Measurements from ENCODE around the gene TRAM2.

Gene TRAM2

DNA sequence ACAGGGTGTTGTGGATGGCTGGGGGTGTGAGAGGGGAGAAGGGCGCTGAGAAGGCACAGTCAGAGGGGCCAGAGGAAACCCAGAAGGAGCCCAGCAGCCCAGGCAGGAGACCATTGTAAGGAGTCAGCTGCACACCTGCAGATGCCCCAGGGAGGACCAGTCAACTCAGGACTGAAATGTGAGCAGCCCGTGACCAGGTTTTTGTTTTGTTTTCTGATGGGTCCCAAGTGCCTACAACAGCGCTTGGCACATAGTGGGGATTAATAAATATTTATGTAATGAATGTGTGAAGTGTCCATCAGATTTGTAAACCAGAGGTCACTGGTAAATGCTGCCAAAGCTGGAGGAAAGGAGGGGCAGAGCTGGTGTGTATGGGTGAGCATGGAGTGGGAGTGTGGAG is 30.2 kb downstream of the TRAM2 start:
- no peak for DNase-seq (ENCODE audit: low read depth in 3 of 3)

DNA sequence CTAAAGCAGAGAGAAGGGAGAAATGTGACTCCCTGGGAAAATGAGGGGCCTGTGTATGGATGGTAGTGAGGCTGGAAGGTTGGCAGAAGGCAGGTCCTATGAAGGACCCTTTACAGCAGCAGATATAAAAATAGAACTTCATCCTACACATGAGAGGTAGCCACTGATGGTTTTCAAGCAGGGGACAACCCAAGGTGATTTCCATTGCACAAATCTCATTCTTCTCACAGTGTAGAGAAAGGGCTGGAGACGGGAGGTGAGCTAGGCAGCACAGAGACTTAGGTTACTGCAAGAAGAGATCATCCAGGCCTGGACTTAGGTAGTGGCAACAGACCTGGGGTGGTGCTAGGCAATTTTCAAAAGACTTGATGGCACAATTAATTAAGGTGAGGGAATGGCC is 30.7 kb downstream of the TRAM2 start:
- no peak for DNase-seq (ENCODE audit: low read depth in 3 of 3)

DNA sequence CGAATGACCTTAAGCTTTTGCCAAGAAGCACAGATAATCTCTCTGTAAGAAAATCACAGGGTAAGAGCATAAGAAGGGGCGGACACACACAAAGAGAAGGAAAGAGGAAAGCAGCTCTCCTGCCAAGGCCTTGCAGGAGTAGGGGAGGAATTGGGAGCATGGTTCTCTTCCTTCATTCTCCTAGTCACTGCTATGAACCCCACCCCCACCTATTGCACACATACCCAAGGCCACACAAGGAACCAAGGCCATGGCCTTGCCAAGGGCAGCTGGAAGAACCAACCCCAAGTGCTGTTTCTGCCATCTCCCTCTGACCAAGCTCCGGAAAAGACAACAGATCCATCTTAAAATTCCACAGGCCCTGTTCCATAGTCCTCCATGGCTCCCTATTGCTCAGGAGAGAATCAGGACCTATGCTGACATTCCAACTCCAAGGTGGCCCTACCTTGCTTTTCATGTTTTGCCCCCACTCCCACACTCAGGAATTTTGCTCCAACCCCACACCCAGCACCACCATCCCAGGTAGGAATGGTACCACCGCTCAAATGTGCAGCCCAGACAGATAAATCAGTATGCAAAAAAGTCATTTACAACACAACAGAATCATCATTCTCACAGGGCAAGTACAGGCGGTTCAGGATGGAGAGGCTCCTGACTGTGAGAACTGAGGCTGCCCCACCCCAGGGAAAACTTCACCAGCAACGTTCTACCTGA is 31.3 kb downstream of the TRAM2 start:
- DNase-seq (ENCODE audit: low read depth in 3 of 3) = no peak

DNA sequence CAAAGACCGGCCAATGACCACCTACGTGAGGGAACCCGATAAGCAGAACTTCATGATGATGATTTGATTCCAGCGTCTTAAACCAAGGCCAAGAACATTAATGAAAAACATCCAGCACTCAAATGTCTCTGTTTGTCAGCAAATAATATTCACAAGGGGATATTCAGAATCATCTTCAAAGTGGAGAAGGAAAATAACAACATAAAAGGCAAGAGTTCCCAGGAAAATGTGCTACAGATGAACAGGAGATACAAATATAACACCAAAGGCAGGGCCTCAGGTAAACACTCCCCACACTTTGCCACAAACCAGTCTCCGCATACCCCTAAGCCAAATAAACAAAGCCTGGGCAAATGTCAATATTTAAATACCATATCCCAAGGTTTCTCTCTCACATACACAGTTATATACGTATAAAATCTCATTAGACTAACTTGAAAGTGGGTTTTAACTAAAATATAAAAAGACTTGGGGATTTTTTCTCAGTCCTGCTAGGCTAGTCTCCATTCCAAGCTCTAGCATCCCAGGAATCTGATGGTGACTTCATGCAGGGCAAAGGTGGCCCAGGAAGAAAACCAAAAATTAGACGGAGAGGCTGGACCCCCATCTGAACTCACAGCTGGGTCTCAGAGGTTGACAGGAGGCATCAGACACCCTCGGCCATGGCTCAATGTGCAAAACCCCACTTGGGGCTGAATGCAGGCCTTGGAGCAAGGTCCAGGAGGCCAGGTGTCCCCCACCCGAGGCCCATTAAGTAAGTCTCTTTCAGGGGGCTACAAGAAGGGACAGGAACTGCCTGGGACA is 32.1 kb downstream of the TRAM2 start:
- DNase-seq (ENCODE audit: low read depth in 3 of 3) = no peak

DNA sequence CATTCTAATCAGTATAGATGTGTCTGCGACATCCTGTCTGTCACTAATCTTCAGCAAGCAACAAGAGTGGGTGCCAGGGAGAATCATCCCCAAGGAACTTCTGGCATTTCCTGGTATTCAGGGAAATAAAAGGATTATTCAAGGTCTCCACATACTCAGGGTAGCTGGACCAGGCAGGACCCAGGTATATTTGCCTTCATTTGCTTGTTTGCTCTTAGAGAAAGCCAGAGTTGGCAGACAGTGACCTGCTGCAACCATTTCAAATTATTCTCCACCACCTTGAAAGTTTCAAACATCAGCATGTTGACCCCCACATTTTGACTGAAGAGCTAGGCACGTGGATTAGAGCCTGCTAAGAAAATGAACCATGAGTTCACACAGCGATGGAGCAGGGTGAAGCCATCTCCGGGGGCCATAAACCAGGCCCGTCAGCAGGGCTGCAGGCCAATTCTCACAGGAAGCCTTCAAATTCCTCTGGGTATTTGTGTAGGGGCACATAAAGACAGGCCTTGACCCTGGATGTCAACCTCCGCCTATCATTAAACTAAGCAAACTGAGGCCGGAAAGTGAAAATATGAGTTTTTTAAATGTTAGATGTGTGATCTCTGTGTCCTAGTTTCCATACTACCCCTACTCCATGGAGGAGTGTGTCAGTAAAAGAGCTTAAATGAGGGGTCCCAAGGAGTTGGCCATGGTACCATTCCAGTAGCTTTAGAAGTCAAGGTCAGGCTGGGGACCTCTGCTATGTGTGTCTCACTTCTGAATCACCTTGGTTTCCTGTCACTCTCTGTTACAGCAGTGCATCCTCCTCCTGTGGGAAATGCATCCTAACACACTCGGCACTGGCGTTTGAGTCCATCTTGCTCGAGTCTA is 32.9 kb downstream of the TRAM2 start:
- no peak for DNase-seq (ENCODE audit: low read depth in 3 of 3)

DNA sequence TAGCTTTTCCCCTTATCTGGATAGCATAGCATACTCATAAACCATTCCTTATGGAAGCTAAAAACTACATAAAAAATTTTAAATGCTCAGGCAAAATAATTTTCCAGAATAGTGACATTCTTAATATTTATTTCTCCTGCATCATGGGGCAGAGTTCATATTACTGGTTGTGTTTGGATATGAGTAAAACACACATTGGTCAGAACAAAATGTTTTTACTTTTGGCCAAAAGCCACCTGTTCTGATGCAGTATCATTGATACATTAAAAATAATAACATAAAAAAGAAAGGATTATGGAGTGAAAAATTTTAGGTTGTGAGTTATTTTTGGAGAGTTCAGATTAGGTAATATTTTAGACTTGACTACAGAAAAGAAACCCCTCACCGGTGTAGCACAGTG is 33.6 kb downstream of the TRAM2 start:
- DNase-seq (ENCODE audit: low read depth in 3 of 3) = no peak

DNA sequence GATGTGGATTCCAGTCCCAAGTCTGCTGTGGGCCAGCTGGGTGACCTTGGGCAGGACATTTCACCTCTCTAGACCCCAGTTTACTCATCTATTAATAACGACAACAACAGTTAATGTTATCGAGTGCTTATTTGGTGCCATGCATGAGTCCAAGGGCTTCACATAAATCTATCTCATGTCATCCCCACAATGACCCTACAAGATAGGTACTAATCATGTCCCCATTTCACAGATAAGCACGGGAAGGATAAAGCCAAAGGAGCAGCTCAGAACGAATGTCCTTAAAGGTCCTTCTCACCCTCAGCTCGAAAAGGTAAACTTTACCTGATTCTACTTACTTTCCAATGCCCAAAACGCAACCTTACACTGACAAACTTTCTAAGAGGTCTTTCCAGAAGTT is 35.7 kb downstream of the TRAM2 start:
- DNase-seq (ENCODE audit: low read depth in 3 of 3) = no peak

DNA sequence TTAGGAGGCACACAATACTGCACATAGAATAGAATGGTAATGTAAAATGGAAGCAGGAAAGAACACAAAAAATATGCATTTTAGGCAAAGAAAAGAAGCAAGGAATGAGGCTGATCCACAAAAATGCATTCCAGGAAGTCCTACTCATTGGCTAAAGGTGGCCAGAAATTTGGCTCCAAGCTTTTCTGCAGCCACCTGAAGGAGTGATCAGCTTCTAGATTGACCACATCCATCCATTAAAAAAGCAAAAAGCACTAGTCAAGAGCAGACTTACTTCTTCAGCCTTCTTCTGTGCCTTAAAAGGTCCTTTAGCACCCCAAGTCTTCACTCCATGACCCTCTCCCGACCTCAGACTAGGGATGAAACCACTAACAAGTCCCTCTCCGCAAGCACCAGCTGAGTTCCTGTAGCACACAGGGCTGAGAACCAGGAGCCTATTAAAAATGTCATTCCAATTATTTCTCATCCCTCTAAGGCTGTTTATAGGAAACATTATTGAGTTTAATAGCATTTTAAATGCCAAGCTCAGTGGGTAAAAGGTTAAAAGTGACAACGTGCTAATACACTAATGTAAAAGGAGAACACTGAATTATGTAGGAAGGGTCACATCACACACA is 36.5 kb downstream of the TRAM2 start:
- no peak for DNase-seq (ENCODE audit: low read depth in 3 of 3)

DNA sequence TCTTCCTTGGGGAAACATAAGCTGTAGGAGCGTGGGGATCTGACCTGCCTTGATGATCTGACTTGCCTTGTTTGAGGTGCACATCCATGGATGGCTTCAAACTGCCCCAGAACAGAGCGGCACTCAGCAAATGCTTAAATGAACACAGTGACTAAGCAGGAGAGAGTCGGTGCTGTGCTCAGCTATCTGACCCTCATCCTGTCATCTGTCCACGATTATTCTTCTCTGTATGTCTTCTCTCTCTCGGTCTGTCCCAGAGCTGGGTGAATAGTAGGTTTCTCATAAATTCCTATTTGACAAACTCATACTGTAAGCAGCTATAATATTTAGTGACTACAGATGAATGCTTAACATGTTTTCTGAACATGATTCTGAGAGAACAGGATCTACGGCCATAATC is 37.3 kb downstream of the TRAM2 start:
- DNase-seq (ENCODE audit: low read depth in 3 of 3) = no peak

DNA sequence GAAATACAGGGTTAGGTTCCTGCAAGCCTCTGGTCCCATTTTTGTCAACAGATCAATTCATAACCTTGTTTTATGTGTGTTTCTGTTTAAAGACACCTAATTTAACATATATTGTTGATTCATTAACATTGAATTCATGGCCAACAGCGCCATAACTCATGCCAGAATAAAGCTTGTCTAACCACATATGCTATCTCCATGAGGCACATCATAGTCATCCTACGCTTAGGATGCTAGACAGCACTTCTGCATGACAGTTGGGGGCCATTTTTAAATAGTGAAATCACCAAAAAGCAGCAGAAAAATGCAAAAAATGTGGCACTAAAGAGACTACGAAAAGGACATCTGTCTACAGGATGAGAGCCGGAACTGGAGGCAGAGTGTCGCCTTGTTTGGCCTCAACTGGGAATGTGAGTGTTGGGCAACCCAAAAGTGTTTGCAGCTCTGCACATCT is 37.9 kb downstream of the TRAM2 start:
- no peak for DNase-seq (ENCODE audit: low read depth in 3 of 3)

DNA sequence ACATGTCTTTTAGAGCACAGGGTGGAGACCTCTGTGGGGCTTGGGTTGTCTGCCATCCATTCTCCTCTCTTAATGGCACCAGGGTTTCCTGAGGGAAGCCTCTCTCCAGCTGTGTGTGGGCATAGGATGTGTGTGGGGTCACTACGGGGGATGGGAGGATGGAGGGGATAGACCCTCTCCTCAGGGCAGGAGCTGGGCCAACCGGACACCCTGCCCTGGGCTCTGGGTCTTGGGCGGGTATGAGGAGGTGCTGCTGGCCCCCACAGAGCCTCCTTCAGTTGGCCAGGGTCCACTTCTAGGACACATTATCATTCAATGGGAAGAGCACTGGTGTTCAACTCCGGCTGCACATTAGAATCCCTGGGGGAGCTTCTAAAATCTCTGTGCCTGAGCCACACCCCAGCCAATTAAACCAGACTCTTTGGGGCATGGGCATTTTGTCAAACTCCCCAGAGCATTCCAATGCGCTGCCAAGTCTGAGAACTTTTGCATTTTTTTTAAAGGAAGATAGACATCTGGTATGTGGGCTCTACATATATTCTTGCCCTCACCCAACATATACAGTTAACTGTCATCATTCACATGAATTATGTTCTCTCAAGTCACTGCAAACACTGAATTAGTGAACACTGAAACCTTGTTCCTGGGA is 38.5 kb downstream of the TRAM2 start:
- DNase-seq (ENCODE audit: low read depth in 3 of 3) = no peak

DNA sequence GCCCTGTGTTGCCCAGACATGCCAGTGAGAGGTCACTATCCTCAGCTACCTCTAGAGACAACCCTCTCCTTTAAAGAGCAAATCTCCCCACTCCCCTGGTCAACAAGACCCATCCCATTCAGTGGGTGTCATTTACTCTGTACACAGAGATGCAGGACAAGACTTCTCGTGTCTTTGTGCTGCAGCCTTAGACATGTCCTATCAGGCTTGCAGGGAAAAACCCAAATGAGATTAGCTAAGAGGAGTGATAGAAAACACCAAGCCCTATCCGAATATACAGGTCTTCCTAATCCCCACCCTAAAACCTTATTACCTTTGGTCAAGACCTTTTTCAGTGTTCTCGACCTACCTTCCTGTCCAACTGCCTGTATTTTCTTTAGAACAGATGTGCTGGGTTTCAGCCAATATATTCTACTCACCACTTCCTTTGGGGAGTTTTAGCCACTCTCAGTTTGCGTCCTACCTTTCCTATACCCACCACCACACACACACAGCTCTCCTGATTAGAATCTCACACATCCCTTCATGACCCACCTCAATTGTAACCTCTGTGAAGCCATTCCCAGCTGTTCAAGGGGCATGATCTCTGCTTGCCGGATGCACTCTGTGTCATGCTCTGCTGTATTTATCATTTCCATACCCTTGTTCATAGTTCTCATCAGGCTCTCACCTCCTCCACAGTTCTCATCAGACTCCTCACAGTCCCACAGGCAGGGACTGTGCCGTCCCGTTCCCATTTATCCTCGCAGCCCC is 39.7 kb downstream of the TRAM2 start:
- no peak for DNase-seq (ENCODE audit: low read depth in 3 of 3)

DNA sequence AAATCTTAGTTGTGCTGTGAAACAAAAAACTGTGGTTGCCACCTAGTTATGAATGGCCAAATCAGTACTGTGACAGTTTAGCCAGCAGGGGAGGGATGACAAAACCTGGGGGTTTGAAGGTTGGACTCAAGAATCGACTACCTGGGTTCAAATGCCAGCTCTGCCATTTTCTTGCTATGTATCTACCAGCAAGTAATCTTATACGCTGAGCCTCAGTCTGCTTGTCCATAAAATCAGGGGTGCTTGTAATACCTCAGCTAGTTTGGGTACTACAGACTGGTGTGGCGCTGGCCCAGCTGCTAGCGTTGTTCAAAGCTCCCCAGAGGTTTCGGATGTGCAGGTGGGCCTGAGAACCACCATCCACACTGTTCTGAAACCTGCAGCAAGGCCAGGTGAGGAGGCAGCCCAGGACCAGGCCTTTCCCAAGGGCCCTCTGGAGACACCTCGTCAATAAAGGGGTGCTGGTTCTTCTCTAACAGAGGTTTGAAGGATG is 40.4 kb downstream of the TRAM2 start:
- DNase-seq (ENCODE audit: low read depth in 3 of 3) = no peak

DNA sequence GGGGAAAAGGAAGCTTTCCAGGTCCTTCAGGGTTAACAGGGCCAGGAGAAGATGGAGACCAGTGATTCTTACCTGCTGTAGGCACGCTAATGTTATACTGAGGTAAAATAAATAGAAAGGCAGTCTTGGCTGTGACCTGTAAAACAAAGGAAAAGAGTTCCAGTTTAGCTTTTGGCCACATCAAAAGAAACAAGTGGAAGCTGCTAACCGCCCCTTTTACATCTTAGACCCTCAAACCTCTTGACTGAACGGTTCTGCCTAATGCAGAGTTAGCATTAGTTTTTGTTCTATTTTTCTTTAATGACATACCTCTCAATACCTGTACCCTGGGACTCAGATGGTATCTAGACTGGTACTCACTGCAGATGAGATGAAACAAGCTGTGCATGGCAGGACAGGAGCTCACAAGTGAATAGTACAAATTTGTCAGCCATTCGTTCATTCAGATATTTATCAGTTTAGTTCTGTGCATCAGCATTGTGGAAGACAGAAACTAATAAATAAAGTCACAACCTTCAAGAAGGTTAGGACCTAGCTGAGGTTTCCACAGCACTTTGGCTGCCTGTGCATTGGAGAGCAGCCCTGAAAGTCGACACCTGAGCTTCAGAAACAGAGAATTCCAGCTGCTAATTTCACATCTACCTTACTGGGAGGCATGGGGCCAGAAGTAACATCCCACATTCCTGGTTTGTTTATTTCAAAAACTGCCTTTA is 41.0 kb downstream of the TRAM2 start:
- no peak for DNase-seq (ENCODE audit: low read depth in 3 of 3)

DNA sequence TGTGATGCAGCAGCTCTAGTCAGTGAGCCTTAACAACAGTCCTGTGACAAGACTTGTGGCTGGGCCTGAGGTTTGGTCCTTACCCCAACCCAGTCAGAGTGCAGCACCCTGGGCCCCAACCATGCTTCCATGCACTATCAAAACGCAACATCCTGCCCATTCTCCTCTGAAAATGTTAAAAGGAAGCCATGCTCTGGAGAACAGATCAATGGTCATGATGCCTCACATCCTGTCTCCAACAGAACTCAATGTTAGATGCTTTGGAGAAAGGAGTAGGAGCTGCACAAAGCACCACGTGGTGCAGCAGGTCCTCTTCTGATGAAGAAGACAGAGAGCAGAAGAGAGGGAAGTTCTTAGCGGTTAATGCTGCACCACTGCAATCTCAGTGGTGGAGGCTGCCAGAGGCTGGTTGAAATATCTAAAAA is 41.9 kb downstream of the TRAM2 start:
- no peak for DNase-seq (ENCODE audit: low read depth in 3 of 3)

DNA sequence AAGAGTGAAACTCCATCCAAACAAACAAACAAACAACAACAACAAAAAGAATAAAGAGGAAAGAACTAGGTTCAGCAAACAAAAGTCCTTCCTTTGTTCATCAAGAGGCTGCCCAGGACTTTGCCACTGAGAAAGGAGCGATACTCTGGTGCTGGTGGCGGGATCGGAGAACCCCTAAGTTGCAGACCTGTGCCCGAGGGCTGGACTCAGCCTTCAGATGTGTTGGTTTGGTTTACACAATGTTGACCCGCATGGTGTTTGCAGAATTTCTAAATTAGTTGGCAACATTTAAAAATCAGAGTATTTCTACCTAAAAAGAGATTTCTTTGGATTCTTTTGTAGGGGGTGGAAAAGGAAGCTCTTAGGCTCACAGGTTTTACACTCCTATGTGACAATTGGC is 42.5 kb downstream of the TRAM2 start:
- no peak for DNase-seq (ENCODE audit: low read depth in 3 of 3)

DNA sequence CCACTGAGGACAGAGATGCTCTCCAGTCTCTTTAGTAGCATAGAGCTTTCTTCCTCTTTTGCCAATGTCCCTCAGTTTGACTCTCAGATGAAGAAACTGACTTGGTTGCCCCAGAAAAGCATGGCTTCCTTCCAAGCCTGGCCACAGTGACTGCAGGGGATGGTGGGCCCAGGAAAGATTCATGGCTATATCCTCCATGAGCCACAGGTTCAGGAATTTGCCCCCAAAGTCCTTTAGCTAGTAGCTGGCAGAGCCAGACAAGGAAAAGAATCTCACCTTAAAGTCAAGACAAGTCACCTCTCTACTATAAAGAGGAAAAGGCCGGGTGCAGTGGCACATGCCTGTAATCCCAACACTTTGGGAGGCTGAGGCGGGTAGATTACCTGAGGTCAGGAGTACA is 43.4 kb downstream of the TRAM2 start:
- no peak for DNase-seq (ENCODE audit: low read depth in 3 of 3)

DNA sequence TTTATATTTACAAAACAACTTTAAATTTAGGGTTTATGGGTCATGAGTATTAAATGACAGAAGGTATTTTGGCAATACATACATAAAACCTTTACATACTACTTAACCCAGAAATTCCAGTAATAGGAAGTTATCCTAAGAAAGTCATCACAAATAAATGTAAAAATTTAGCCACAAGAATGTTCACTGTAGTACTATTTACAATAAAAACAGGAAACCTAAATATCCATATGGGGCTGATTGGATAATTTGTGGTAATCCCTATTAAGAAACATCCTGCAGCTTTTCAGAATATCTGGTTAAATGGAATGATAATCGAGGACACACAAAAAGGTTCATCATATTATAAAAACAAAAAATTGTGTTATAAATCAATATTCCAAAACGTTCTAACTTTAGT is 44.4 kb downstream of the TRAM2 start:
- DNase-seq (ENCODE audit: low read depth in 3 of 3) = no peak

DNA sequence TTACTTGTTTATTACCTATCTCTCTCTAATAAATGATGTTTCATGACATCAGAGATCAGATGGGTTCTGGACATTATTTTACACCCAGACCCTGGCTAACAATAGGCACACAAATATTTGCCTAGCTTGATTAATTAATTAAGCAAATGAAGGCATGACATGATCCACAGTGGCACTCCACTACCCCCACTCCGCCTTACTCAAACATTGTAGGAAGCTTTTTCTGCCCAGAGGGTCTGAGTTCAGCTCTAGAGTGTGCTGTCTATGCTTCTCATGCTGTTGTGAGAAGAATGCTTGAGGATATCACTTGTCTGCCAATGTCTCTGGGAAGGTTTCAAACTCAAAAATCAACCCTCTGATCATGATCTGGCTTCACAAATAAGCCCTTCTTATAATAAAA is 45.0 kb downstream of the TRAM2 start:
- DNase-seq (ENCODE audit: low read depth in 3 of 3) = no peak

DNA sequence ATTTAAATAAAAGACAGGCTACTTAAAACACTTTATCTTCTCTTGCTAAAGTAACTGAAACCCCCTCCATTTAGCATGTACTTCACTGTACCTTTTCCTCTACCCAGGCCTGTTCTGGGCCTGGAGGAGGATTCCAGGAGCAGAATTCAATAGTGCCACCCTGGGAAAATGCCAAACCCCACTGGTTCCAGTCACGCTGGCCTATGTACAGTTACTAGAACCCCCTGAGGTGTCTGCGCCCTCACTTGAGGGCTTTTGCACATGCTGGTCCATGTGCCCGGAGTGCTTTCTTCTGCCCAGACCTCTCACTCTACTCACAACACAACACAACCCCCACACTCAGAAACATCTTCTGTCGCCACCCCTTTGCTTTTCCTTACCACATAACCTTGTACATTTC is 45.5 kb downstream of the TRAM2 start:
- DNase-seq (ENCODE audit: low read depth in 3 of 3) = no peak

All from stimulated activated CD4-positive, alpha-beta T cell treated with anti-CD3 and anti-CD28 coated beads, TNF-alpha, amount 100 ng/mL, for 4 hours (primary cell).